BLaER1 treated with 17β-estradiol and CSF1 and Interleukin-3, amounts not matched to agents 10 nM and 100 nM (cell line): ENCODE measurements around the gene OR6S1.
A peak's percentile ranks its signal among the peaks of the same experiment; 100 is the strongest.
"Not testable (repeated sequence)": the region's sequence is repeated elsewhere in the genome, so short reads cannot be mapped to it uniquely, and the experiment has no call there.

Experiments used
- H3K27ac ChIP-seq, 11 experiments: shearing (Covaris generic); formaldehyde crosslinking; 2 replicates each; pipeline ENCODE4 v1.8.1; 2022
- H3K27me3 ChIP-seq, 11 experiments: shearing (Covaris generic); formaldehyde crosslinking; 2 replicates each; pipeline ENCODE4 v1.8.1; 2022
- H3K36me3 ChIP-seq, 11 experiments: shearing (Covaris generic); formaldehyde crosslinking; 2 replicates each; pipeline ENCODE4 v1.8.1; 2022
- H3K4me1 ChIP-seq, 10 experiments: shearing (Covaris generic); formaldehyde crosslinking; 2 replicates each; pipeline ENCODE4 v1.8.1; 2022
- H3K4me2 ChIP-seq, 11 experiments: shearing (Covaris generic); formaldehyde crosslinking; 2 replicates each; pipeline ENCODE4 v1.8.1; 2022
- H3K4me3 ChIP-seq, 10 experiments: shearing (Covaris generic); formaldehyde crosslinking; 2 replicates each; pipeline ENCODE4 v1.8.1; 2022
- H3K9ac ChIP-seq, 11 experiments: shearing (Covaris generic); formaldehyde crosslinking; 2 replicates each; pipeline ENCODE4 v1.8.1; 2022
- H3K9me3 ChIP-seq, 11 experiments: shearing (Covaris generic); formaldehyde crosslinking; replicated peaks in 1 of 11; 2 replicates each; pipeline ENCODE4 v1.8.1; 2022
- H4K20me1 ChIP-seq, 11 experiments: shearing (Covaris generic); formaldehyde crosslinking; 2 replicates each; pipeline ENCODE4 v1.8.1; 2022
- Cebpa-rat ChIP-seq, 11 experiments: shearing (Covaris generic); IDR thresholded peaks; 2 replicates each; pipeline ENCODE4 v1.8.1; 2022

Gene OR6S1

GRCh38 chr14:20597108-20597507 lies 44.4 kb downstream of the OR6S1 start:
- H3K27me3 ChIP-seq: no peaks in the 10 kb centered on the region
- no peak overlapping the region for H3K4me3 ChIP-seq
- H3K9me3 ChIP-seq: no peaks in the 10 kb centered on the region
- H3K27ac ChIP-seq: no peak overlapping the region
- no peaks in the 10 kb centered on the region for H3K36me3 ChIP-seq
- TF ChIP-seq Cebpa-rat (IDR thresholded peaks at IDR 0.05): no peak
- H3K4me2 ChIP-seq: no peak overlapping the region
- no peaks in the 10 kb centered on the region for H4K20me1 ChIP-seq
- no peak overlapping the region for H3K9ac ChIP-seq
- H3K4me1 ChIP-seq: peaks cover 0 to 7% (median 0%) of the 10 kb centered on the region in 10 experiments; a peak in 3 of 20 replicates

GRCh38 chr14:20595726-20596125 lies 45.8 kb downstream of the OR6S1 start:
- H3K27ac ChIP-seq, H3K27me3 ChIP-seq, H4K20me1 ChIP-seq, H3K9me3 ChIP-seq, H3K9ac ChIP-seq, H3K4me3 ChIP-seq, H3K4me2 ChIP-seq, H3K36me3 ChIP-seq, H3K4me1 ChIP-seq: not testable (repeated sequence)

GRCh38 chr14:20592574-20592973 lies 48.9 kb downstream of the OR6S1 start:
- peak overlapping the region in 1 of 11 experiments; percentile 26; a peak in 3 of 22 replicates for H3K4me2 ChIP-seq
- H3K27ac ChIP-seq: no peak overlapping the region
- H3K4me1 ChIP-seq: peaks cover 0 to 7% (median 0%) of the 10 kb centered on the region in 10 experiments; a peak in 2 of 20 replicates
- no peak overlapping the region for H3K9ac ChIP-seq
- H3K4me3 ChIP-seq: no peak overlapping the region
- TF ChIP-seq Cebpa-rat (IDR thresholded peaks at IDR 0.05): no peak
- H4K20me1 ChIP-seq: no peaks in the 10 kb centered on the region
- H3K36me3 ChIP-seq: no peaks in the 10 kb centered on the region
- no peaks in the 10 kb centered on the region for H3K27me3 ChIP-seq
- no peaks in the 10 kb centered on the region for H3K9me3 ChIP-seq

GRCh38 chr14:20591235-20591634 lies 50.3 kb downstream of the OR6S1 start, which contains the start of gene RNASE12:
Gene RNASE12 (minus strand): TSS chr14:20591376. CDS start chr14:20590723, 653 bp downstream.
- H3K27me3 ChIP-seq: no peaks in the 10 kb centered on the region
- no peak within 1 kb of the TSS for H3K27ac ChIP-seq
- no peaks in the 10 kb centered on the region; a peak in 2 of 22 replicates for H3K9me3 ChIP-seq
- H3K9ac ChIP-seq: no peak within 1 kb of the TSS
- peaks cover 0 to 7% (median 0%) of the 10 kb centered on the region in 10 experiments; a peak in 2 of 20 replicates for H3K4me1 ChIP-seq
- no peaks in the 10 kb centered on the region for H3K36me3 ChIP-seq
- H3K4me3 ChIP-seq: no peak within 1 kb of the TSS
- TF ChIP-seq Cebpa-rat (IDR thresholded peaks at IDR 0.05): no peak
- H4K20me1 ChIP-seq: no peaks in the 10 kb centered on the region
- no peak within 1 kb of the TSS for H3K4me2 ChIP-seq
